Activated CD8-positive, alpha-beta memory T cell treated with anti-CD3 and anti-CD28 coated beads for 24 hours (primary cell): ENCODE measurements around the gene SERPINA1.
"Not testable (repeated sequence)": the region's sequence is repeated elsewhere in the genome, so short reads cannot be mapped to it uniquely, and the experiment has no call there.

Experiments
- DNase-seq: peaks from one replicate; pipeline ENCODE4 v3.0.0-alpha.2; 2020

The SERPINA1 gene

GRCh38 chr14:94388384-94389103 is at the start of gene SERPINA1:
Gene SERPINA1 (minus strand): TSS chr14:94388602. CDS start chr14:94383237, 5,365 bp downstream.
- DNase-seq: no peak

DNA sequence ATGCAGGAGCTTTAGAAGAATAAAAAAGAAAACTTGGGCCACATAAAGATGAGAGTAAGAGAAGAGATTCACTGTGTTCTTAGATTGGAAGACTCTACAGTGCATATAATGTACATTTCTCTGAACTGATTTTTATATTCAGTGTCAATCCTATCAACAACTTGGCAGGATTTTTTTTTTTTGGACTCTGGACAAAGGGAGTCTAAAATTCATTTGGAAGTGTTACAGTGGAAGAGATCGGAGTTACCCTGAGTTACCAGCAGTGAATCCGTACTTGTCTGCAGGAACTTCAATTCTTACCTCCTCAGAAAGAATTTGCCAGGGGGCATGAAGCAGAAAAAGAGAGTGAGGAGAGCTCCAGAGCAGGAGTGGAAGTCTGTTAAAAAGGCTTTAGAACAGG is 40.2 kb upstream of the SERPINA1 start:
- no peak for DNase-seq

DNA sequence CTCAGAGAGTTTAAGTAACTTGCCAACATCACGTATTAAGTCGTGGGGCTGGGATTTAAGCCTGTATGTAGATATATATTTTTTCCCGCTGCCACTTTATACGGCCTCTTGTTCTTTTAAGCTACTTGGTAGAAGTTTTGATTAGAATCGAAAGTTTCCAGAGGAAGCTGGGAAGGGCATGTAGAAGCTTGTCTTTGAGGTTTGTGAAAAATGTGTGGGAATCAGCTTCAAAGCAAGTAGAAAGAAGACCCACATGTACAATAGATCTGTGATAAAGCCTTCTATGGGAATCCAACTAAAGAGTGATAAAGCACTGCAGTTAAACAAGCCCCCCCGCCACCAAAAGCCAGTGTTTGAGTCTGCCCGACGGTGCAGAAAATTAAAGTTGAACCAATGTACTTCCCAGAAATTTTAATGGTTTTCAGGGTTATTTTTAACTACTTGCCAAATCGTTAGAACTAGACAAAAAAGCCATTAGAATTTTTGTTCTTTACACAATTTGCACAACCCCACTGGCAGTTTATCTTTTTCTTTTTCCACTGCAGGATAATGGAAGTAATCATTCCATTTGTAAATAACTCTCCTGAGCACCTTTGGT is 38.7 kb upstream of the SERPINA1 start:
- no peak for DNase-seq

GRCh38 chr14:94426526-94426925 is 38.1 kb upstream of the SERPINA1 start:
- no peak for DNase-seq

DNA sequence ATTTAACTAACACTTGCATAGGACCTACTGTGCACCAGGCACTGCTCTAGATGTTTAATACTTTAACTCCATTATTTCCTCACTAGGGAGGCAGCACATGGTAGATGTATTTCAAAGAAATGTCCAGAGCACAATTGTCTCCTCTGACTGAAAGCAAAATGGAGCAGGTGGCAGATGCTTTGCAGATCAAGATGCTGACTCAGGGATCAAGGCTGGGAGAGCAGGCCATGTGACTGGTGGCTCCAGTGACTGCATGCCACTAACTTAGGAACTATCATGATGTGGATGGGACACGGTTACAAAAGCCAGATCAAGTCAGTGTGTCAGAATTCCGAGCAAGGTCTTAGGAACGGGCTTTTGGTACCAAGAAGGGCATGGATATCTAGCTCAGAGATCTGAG is 36.0 kb upstream of the SERPINA1 start:
- DNase-seq: no peak

DNA sequence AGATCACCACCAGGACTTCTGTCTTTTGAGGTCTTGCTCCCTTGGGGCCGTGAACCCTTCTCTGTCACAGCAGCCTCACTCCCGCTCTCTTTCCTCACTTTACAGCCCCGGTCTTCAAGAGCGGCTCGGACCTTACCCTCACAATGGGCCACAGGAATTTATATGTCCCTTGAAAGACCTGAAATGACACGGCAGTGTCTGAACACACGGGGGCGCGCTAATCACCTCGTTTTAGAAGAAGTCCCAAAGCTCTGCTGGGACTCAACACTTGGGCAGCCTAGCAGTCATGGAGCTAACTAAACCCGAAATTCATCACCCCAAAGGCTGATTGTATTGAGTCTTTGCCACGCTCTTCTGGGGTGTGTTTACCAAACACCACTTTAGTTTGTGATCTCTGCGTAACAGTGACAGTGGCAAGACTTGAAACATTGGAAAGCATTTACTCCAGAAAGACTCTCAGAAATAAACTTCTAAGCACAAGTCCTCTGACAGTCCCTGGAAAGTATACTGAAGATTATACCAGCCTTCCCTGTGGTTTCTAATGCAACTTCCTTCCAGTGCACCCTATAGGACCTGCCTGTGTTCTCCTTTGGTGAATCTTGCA is 35.2 kb upstream of the SERPINA1 start:
- DNase-seq: peak; percentile 59

GRCh38 chr14:94421316-94421715 is 32.9 kb upstream of the SERPINA1 start:
- no peak for DNase-seq

GRCh38 chr14:94417497-94418205 is 29.2 kb upstream of the SERPINA1 start:
- DNase-seq: not testable (repeated sequence)

DNA sequence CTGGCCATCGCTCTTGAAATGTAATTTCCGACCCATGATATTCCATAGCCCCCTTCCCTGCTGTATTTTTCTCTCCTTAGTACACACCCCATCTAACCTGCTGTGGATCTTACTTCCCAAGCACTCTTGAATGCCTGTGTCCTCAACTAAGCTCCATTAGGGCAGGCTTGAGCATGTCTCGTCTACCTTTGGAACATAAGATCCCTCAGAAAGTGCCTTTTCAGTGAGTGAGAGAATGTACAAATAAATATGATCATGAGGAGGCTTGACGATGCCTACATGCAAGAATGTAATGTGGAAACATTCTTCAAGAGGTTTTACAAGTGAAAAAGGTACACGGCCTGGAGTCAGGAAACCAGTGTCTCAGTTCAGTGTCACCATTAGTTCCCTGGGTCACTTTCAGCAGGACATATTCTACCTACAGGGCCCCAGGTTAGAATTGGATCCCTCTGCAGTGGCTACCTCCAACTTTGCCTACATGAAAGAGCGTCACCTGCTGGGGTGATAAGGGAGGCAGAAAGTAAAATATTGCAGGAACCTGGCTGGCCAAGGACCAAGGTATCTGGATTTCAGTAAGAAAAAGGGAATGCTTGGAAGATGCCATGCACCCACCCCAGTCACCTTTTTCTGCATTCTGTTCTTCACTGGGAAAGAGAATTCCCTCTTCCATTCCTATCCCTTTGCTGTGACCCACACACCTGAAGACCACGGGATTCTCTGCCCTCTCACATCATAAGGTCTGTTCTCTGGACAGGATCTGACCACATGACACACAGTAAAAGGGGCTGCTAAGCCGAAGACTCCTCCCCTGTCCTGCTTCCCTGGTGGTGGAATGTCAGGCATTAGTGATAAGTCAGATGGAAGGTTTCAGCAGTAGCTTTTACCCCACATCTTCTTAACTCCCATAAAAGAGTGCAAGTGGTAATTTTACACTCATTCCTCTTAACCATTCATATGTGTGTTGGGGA is 24.6 kb upstream of the SERPINA1 start:
- no peak for DNase-seq

DNA sequence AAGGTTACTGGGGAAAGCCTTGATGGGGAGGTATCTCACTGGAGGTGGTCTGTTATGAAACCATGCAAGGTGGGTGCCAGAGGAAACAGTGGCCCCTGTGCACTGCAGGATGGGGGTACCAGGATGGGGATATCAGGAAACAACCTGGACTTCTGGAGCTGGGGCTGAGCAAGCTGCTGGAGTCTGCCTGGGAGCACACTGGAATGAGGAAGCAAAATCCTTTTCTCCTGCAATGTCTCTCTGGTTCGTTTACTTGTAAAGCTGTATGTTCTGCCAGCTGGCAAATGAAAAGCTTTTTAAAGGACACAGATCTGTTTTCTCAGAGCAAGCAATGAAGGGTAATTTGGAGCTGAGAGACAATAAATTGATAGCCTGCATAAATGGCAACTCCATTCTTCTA is 23.2 kb upstream of the SERPINA1 start:
- no peak for DNase-seq

GRCh38 chr14:94409430-94409829 is 21.0 kb upstream of the SERPINA1 start:
- not testable (repeated sequence) for DNase-seq

DNA sequence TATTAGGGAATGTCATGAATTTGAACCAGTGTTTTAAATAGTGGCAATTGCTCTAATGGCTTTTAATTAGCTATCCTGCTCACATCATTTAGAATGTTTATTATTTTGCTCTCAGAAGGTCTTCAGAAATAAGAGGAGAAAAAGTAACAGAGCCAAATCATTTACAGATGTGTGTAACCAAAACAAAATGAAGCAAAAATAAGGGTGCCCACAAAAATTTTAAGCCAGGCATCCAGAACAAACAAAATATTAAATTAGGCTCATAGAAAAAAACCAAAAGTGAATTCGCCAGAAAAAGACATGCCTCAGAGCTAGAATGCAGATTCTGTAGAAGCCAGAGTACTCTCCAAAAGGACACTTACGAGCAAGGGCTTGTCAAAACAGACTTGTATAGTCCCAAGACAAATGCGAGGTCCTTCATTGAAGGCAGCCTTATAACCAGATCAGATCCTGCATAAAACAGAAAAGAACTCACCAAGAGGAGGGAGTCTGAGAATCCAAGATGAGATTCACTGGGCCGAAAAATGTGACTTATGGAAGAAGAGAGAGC is 20.2 kb upstream of the SERPINA1 start:
- no peak for DNase-seq

DNA sequence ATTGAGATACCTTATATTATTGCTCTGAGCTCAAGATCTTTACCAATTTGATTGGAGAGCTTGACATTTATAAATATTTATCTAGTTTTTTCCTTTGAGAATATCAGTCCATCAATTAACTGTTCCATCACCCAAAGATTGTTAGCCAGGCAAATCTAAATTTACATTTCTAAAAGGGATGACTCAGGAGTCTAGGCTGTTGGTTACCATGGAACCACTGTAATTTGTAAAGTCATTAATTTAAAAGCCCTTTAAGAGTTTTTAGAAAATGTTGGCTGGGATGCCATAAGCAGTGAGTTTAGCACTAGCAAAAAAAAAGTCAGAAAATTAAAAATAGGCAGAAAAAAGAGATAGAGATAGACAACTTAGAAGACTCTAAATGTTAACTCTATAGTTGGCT is 19.5 kb upstream of the SERPINA1 start:
- DNase-seq: no peak

- DNase-seq: no peak
These were observed 18.5 kb upstream of the SERPINA1 start for GRCh38 chr14:94406910-94407309.

- DNase-seq: no peak
These were observed 17.1 kb upstream of the SERPINA1 start for GRCh38 chr14:94405486-94405885.

- DNase-seq: no peak
These were observed 16.2 kb upstream of the SERPINA1 start for GRCh38 chr14:94404561-94404960.

- DNase-seq: no peak
These were observed 15.0 kb upstream of the SERPINA1 start for GRCh38 chr14:94403312-94403932.

DNA sequence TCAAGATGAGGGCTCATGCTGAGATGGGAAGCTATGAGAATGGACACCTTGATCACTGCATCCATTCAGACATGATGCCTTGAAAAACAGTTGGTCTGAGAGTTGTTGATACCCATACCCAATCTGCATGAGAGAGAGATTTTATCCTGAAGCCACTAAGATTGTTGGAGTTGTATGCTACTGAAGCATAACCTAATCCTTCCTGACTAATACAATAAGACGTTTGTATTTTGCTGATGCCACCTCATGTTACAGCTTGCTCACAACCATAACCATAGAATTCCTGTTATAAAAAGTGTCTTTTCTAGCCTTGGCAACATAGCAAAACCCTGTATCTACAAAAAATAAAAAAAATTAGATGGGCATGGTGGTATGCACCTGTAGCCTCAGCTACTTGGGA is 12.7 kb upstream of the SERPINA1 start:
- DNase-seq: no peak

DNA sequence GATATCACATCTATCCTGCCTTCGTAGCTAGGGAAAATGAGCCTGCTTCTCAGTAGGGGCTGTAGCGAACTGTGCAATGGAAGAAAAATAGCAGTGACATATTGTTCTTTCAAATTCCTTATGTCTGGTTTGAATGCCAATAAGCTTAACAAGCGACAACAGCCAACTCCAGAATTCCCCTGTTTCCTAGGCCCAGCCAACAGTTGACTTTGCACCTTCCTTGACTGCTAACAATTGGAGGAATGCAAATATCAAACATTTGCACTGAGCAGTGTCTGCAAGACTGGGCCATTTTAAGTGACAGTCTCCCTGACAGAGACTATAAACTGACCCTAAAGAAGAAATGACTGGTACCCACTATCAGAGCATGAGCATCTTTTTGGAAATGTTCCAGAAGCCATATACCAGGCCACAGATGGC is 12.0 kb upstream of the SERPINA1 start:
- no peak for DNase-seq

GRCh38 chr14:94398536-94398935 is 10.1 kb upstream of the SERPINA1 start:
- no peak for DNase-seq

GRCh38 chr14:94398182-94398479 is 9.7 kb upstream of the SERPINA1 start:
- DNase-seq: no peak
